ENCODE measurements around the gene PCDH15.

GRCh38 chr10:54415483-54415882 is 385.5 kb downstream of the PCDH15 start:
- TF ChIP-seq CTCF (conservative IDR thresholded peaks at IDR 0.05; ENCODE audit: low read depth in 2 of 2) (no peak; a peak in 1 of 4 replicates), POLR2AphosphoS5 (IDR thresholded peaks at IDR 0.05; ENCODE audit: low read depth) (no peak), EZH2 (IDR thresholded peaks at IDR 0.05; ENCODE audit: low read depth, unreplicated experiment) (no peak), REST (IDR thresholded peaks at IDR 0.05; ENCODE audit: unreplicated experiment) (no peak), EZH2phosphoT487 (IDR thresholded peaks at IDR 0.05; ENCODE audit: unreplicated experiment) (no peak), CREB1 (CRISPR knock-in tag; IDR thresholded peaks at IDR 0.05; ENCODE audit: low read depth) (no peak), ZNF331 (CRISPR knock-in tag; IDR thresholded peaks at IDR 0.05; ENCODE audit: low read depth) (no peak), NANOG (IDR thresholded peaks at IDR 0.05; ENCODE audit: borderline replicate concordance) (no peak), STAT1 (IDR thresholded peaks at IDR 0.05; ENCODE audit: unreplicated experiment) (no peak), ETS1 (IDR thresholded peaks at IDR 0.05) (no peak), JUNB (IDR thresholded peaks at IDR 0.05; ENCODE audit: unreplicated experiment) (no peak), ZNF462 (CRISPR knock-in tag; IDR thresholded peaks at IDR 0.05) (no peak), ZNF114 (CRISPR knock-in tag; IDR thresholded peaks at IDR 0.05) (no peak)
